Measurements from ENCODE around the gene SSBP2.

The SSBP2 gene

GRCh38 chr5:81590498-81591384 lies 160.2 kb downstream of the SSBP2 start:
- Histone ChIP-seq H3K36me3 (ENCODE audit: control insufficient read depth in 2 of 2, insufficient read depth in 2 of 2, low read length in 2 of 2) (no peaks in the 10 kb centered on the region), H3K27me3 (ENCODE audit: control insufficient read depth in 2 of 2, insufficient read depth in 2 of 2, low read length in 2 of 2) (no peaks in the 10 kb centered on the region), H3K27ac (ENCODE audit: low read depth in 2 of 2, low read length in 2 of 2) (no peak overlapping the region), H3K4me3 (ENCODE audit: low read length in 2 of 2) (no peak overlapping the region), H3K9me3 (ENCODE audit: control insufficient read depth in 2 of 2, low read length in 2 of 2) (no peaks in the 10 kb centered on the region), H3K9ac (ENCODE audit: low read depth in 1 of 2, low read length in 2 of 2) (no peak overlapping the region), H3K4me1 (ENCODE audit: control insufficient read depth in 2 of 2, insufficient read depth in 2 of 2, low read length in 2 of 2) (no peaks in the 10 kb centered on the region)

GRCh38 chr5:81579262-81579924 lies 171.5 kb downstream of the SSBP2 start:
- no peak overlapping the region for H3K27ac ChIP-seq (ENCODE audit: low read depth in 2 of 2, low read length in 2 of 2)
- H3K27me3 ChIP-seq (ENCODE audit: control insufficient read depth in 2 of 2, insufficient read depth in 2 of 2, low read length in 2 of 2) = no peaks in the 10 kb centered on the region
- no peak overlapping the region for H3K4me3 ChIP-seq (ENCODE audit: low read length in 2 of 2)
- no peaks in the 10 kb centered on the region for H3K4me1 ChIP-seq (ENCODE audit: control insufficient read depth in 2 of 2, insufficient read depth in 2 of 2, low read length in 2 of 2)
- no peaks in the 10 kb centered on the region for H3K9me3 ChIP-seq (ENCODE audit: control insufficient read depth in 2 of 2, low read length in 2 of 2)
- no peak overlapping the region for H3K9ac ChIP-seq (ENCODE audit: low read depth in 1 of 2, low read length in 2 of 2)
- no peaks in the 10 kb centered on the region for H3K36me3 ChIP-seq (ENCODE audit: control insufficient read depth in 2 of 2, insufficient read depth in 2 of 2, low read length in 2 of 2)

- Histone ChIP-seq H3K4me1 (ENCODE audit: control insufficient read depth in 2 of 2, insufficient read depth in 2 of 2, low read length in 2 of 2) (no peaks in the 10 kb centered on the region), H3K27ac (ENCODE audit: low read depth in 2 of 2, low read length in 2 of 2) (no peak overlapping the region), H3K27me3 (ENCODE audit: control insufficient read depth in 2 of 2, insufficient read depth in 2 of 2, low read length in 2 of 2) (no peaks in the 10 kb centered on the region), H3K9me3 (ENCODE audit: control insufficient read depth in 2 of 2, low read length in 2 of 2) (no peaks in the 10 kb centered on the region), H3K9ac (ENCODE audit: low read depth in 1 of 2, low read length in 2 of 2) (no peak overlapping the region), H3K36me3 (ENCODE audit: control insufficient read depth in 2 of 2, insufficient read depth in 2 of 2, low read length in 2 of 2) (no peaks in the 10 kb centered on the region), H3K4me3 (ENCODE audit: low read length in 2 of 2) (no peak overlapping the region)
Measured at GRCh38 chr5:81577091-81577490, 173.8 kb downstream of the SSBP2 start.

GRCh38 chr5:81575924-81576323 lies 175.0 kb downstream of the SSBP2 start:
- Histone ChIP-seq H3K36me3 (ENCODE audit: control insufficient read depth in 2 of 2, insufficient read depth in 2 of 2, low read length in 2 of 2) (no peaks in the 10 kb centered on the region), H3K9ac (ENCODE audit: low read depth in 1 of 2, low read length in 2 of 2) (no peak overlapping the region), H3K9me3 (ENCODE audit: control insufficient read depth in 2 of 2, low read length in 2 of 2) (no peaks in the 10 kb centered on the region), H3K4me3 (ENCODE audit: low read length in 2 of 2) (no peak overlapping the region), H3K27ac (ENCODE audit: low read depth in 2 of 2, low read length in 2 of 2) (no peak overlapping the region), H3K27me3 (ENCODE audit: control insufficient read depth in 2 of 2, insufficient read depth in 2 of 2, low read length in 2 of 2) (no peaks in the 10 kb centered on the region), H3K4me1 (ENCODE audit: control insufficient read depth in 2 of 2, insufficient read depth in 2 of 2, low read length in 2 of 2) (no peaks in the 10 kb centered on the region)

DNA sequence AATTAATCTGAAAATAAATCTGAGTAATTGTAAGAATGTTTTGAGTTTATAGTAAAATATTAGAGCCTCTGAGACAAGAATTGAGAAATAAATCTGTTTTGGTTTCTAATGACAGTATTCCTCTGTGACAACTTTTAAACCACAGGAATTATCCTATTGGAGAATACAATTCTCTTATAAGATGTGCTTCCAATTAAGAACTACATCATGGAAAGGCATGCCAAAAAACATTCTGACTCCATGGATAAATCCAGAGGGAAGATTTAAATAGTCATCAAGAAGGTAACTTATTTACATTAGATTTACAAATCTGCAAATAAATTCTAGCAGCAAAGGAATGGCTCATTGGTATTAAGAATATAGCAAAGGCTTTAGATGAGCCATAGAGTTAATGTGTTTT lies 178.7 kb downstream of the SSBP2 start:
- H3K4me3 ChIP-seq (ENCODE audit: low read length in 2 of 2) = no peak overlapping the region
- no peaks in the 10 kb centered on the region for H3K4me1 ChIP-seq (ENCODE audit: control insufficient read depth in 2 of 2, insufficient read depth in 2 of 2, low read length in 2 of 2)
- no peaks in the 10 kb centered on the region for H3K36me3 ChIP-seq (ENCODE audit: control insufficient read depth in 2 of 2, insufficient read depth in 2 of 2, low read length in 2 of 2)
- no peaks in the 10 kb centered on the region for H3K9me3 ChIP-seq (ENCODE audit: control insufficient read depth in 2 of 2, low read length in 2 of 2)
- no peak overlapping the region for H3K9ac ChIP-seq (ENCODE audit: low read depth in 1 of 2, low read length in 2 of 2)
- H3K27ac ChIP-seq (ENCODE audit: low read depth in 2 of 2, low read length in 2 of 2) = no peak overlapping the region
- H3K27me3 ChIP-seq (ENCODE audit: control insufficient read depth in 2 of 2, insufficient read depth in 2 of 2, low read length in 2 of 2) = no peaks in the 10 kb centered on the region

GRCh38 chr5:81558188-81558587 lies 192.7 kb downstream of the SSBP2 start:
- Histone ChIP-seq H3K4me3 (ENCODE audit: low read length in 2 of 2) (no peak overlapping the region), H3K9ac (ENCODE audit: low read depth in 1 of 2, low read length in 2 of 2) (no peak overlapping the region), H3K27me3 (ENCODE audit: control insufficient read depth in 2 of 2, insufficient read depth in 2 of 2, low read length in 2 of 2) (no peaks in the 10 kb centered on the region), H3K27ac (ENCODE audit: low read depth in 2 of 2, low read length in 2 of 2) (no peak overlapping the region), H3K9me3 (ENCODE audit: control insufficient read depth in 2 of 2, low read length in 2 of 2) (no peaks in the 10 kb centered on the region), H3K4me1 (ENCODE audit: control insufficient read depth in 2 of 2, insufficient read depth in 2 of 2, low read length in 2 of 2) (no peaks in the 10 kb centered on the region), H3K36me3 (ENCODE audit: control insufficient read depth in 2 of 2, insufficient read depth in 2 of 2, low read length in 2 of 2) (no peaks in the 10 kb centered on the region)

- Histone ChIP-seq H3K9ac (ENCODE audit: low read depth in 1 of 2, low read length in 2 of 2) (no peak overlapping the region), H3K4me3 (ENCODE audit: low read length in 2 of 2) (no peak overlapping the region), H3K27me3 (ENCODE audit: control insufficient read depth in 2 of 2, insufficient read depth in 2 of 2, low read length in 2 of 2) (no peaks in the 10 kb centered on the region), H3K27ac (ENCODE audit: low read depth in 2 of 2, low read length in 2 of 2) (no peak overlapping the region), H3K4me1 (ENCODE audit: control insufficient read depth in 2 of 2, insufficient read depth in 2 of 2, low read length in 2 of 2) (no peaks in the 10 kb centered on the region), H3K9me3 (ENCODE audit: control insufficient read depth in 2 of 2, low read length in 2 of 2) (no peaks in the 10 kb centered on the region), H3K36me3 (ENCODE audit: control insufficient read depth in 2 of 2, insufficient read depth in 2 of 2, low read length in 2 of 2) (no peaks in the 10 kb centered on the region)
Measured at GRCh38 chr5:81556809-81557208, 194.1 kb downstream of the SSBP2 start.

DNA sequence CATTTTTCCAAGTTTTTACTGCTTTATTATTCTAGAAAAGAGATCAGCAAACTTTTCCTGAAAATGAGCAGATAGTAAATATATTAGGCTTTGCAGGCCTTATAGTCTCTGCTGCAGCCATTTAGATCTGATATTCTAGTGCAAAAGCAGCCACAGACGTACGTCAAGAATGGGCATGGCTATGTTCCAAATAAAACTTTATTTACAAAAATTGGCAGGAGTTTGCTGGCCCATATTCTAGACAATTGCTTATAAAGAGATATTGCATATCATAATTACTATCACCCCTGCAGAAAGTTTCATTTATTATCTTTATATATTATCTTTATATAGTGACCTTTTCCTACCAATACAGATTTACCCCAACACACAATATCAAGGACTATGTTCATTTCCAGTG lies 195.0 kb downstream of the SSBP2 start:
- Histone ChIP-seq H3K9me3 (ENCODE audit: control insufficient read depth in 2 of 2, low read length in 2 of 2) (no peaks in the 10 kb centered on the region), H3K27ac (ENCODE audit: low read depth in 2 of 2, low read length in 2 of 2) (no peak overlapping the region), H3K27me3 (ENCODE audit: control insufficient read depth in 2 of 2, insufficient read depth in 2 of 2, low read length in 2 of 2) (no peaks in the 10 kb centered on the region), H3K4me1 (ENCODE audit: control insufficient read depth in 2 of 2, insufficient read depth in 2 of 2, low read length in 2 of 2) (no peaks in the 10 kb centered on the region), H3K36me3 (ENCODE audit: control insufficient read depth in 2 of 2, insufficient read depth in 2 of 2, low read length in 2 of 2) (no peaks in the 10 kb centered on the region), H3K9ac (ENCODE audit: low read depth in 1 of 2, low read length in 2 of 2) (no peak overlapping the region), H3K4me3 (ENCODE audit: low read length in 2 of 2) (no peak overlapping the region)

GRCh38 chr5:81554647-81555046 lies 196.2 kb downstream of the SSBP2 start:
- H3K27ac ChIP-seq (ENCODE audit: low read depth in 2 of 2, low read length in 2 of 2) = no peak overlapping the region
- no peaks in the 10 kb centered on the region for H3K9me3 ChIP-seq (ENCODE audit: control insufficient read depth in 2 of 2, low read length in 2 of 2)
- no peak overlapping the region for H3K4me3 ChIP-seq (ENCODE audit: low read length in 2 of 2)
- H3K36me3 ChIP-seq (ENCODE audit: control insufficient read depth in 2 of 2, insufficient read depth in 2 of 2, low read length in 2 of 2) = no peaks in the 10 kb centered on the region
- no peaks in the 10 kb centered on the region for H3K4me1 ChIP-seq (ENCODE audit: control insufficient read depth in 2 of 2, insufficient read depth in 2 of 2, low read length in 2 of 2)
- H3K9ac ChIP-seq (ENCODE audit: low read depth in 1 of 2, low read length in 2 of 2) = no peak overlapping the region
- no peaks in the 10 kb centered on the region for H3K27me3 ChIP-seq (ENCODE audit: control insufficient read depth in 2 of 2, insufficient read depth in 2 of 2, low read length in 2 of 2)

DNA sequence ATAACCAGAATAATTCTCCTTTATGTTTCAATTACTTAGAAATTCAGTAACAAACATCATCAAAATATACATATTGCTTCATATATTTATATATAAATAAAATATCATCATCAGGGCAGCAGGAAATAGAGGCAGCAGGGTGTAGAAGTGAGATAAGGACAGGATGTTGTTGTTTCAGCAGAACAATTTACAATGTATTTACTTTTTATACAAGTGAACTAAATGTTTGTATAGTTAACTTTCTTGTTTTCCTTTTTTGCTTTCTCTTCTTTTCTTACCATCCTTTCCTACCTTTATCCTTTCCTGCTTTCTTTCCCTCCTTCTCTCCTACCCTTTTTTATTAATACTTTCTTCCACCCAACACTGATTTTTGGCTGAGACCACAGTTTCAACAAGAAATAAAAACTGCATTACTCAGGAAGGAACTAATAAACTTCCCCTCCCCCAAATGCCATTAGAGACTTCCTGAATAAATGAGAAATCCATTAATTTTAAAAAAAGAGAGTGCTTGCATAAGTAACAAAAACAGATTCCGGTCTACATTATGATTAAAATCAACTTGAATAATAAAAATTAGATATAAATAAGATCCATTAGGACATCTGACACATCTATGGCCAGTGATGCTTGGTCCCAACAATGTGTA lies 197.2 kb downstream of the SSBP2 start:
- Histone ChIP-seq H3K4me1 (ENCODE audit: control insufficient read depth in 2 of 2, insufficient read depth in 2 of 2, low read length in 2 of 2) (no peaks in the 10 kb centered on the region), H3K36me3 (ENCODE audit: control insufficient read depth in 2 of 2, insufficient read depth in 2 of 2, low read length in 2 of 2) (no peaks in the 10 kb centered on the region), H3K27ac (ENCODE audit: low read depth in 2 of 2, low read length in 2 of 2) (no peak overlapping the region), H3K4me3 (ENCODE audit: low read length in 2 of 2) (no peak overlapping the region), H3K27me3 (ENCODE audit: control insufficient read depth in 2 of 2, insufficient read depth in 2 of 2, low read length in 2 of 2) (no peaks in the 10 kb centered on the region), H3K9ac (ENCODE audit: low read depth in 1 of 2, low read length in 2 of 2) (no peak overlapping the region), H3K9me3 (ENCODE audit: control insufficient read depth in 2 of 2, low read length in 2 of 2) (no peaks in the 10 kb centered on the region)
